ENCODE measurements around the gene SETDB1. TPM values are rescaled to one million over a fixed set of nuclear protein-coding genes. Genes with fewer than 3 reads are reported as not detected.

The SETDB1 gene
- total and polyA plus RNA-seq, 7 experiments from 2014 or later = 13.4 to 94.9 (median 57.4) TPM

GRCh38 chr1:150970808-150971582 is 44.8 kb downstream of the SETDB1 start:
- peaks cover 22 to 52% (median 46%) of the 10 kb centered on the region in 7 donors for H3K4me1 Mint-ChIP-seq

GRCh38 chr1:150971583-150972416 is 45.6 kb downstream of the SETDB1 start:
- Histone ChIP-seq H3K9me3 (ENCODE audit: control insufficient read depth in 2 of 3, low read length in 3 of 3) (no peaks in the 10 kb centered on the region), H3K36me3 (ENCODE audit: control insufficient read depth in 2 of 3, insufficient read depth in 3 of 3, low read length in 3 of 3) (peaks cover 9 to 27% (median 10%) of the 10 kb centered on the region in 3 experiments), H3K27ac (ENCODE audit: low read depth, low read length) (peak overlapping the region; percentile 92), H3K27me3 (ENCODE audit: control insufficient read depth in 2 of 2, insufficient read depth in 2 of 2, low read length in 2 of 2) (no peaks in the 10 kb centered on the region), H3K4me1 (ENCODE audit: control insufficient read depth in 2 of 2, insufficient read depth in 2 of 2, low read length in 2 of 2) (peaks cover 32 to 37% of the 10 kb centered on the region in 2 donors), H3K4me3 (ENCODE audit: low read length) (no peak overlapping the region)
- H3K36me3 Mint-ChIP-seq = peaks cover under 1 to 19% (median 11%) of the 10 kb centered on the region in 5 donors
- intact Hi-C loops (cut with micrococcal nuclease) = loop anchor here (10.0 kb wide), 2 partner anchors 407 to 487 kb away; partner anchors contain the start of gene TARS2 (in 1 of the 2)
- POLR2A ChIA-PET = interaction anchor here (1.6 kb wide), 1 partner anchor 46 kb away, joined by 3 read pairs; the partner anchor contains the start of gene SETDB1
- CTCF ChIA-PET = interaction anchor here (0.6 kb wide), 1 partner anchor 30 kb away, joined by 3 read pairs; no protein-coding TSS in a partner anchor
- H3K4me1 Mint-ChIP-seq = peaks cover 26 to 60% (median 55%) of the 10 kb centered on the region in 7 donors
- H3K27ac Mint-ChIP-seq = peak overlapping the region; percentile 85 to 94 (median 90)
- peak overlapping the region; percentile 83 to 94 (median 89) for H3K4me3 Mint-ChIP-seq
- H3K27me3 Mint-ChIP-seq = no peaks in the 10 kb centered on the region
- ATAC-seq (no peak), DNase-seq (no peak)
- H3K9me3 Mint-ChIP-seq = no peaks in the 10 kb centered on the region

More at GRCh38 chr1:150970808-150971582, 44.8 kb downstream of the SETDB1 start:
- Histone ChIP-seq H3K4me1 (ENCODE audit: control insufficient read depth in 2 of 2, insufficient read depth in 2 of 2, low read length in 2 of 2) (peaks cover 26 to 29% of the 10 kb centered on the region in 2 donors), H3K27ac (ENCODE audit: low read depth, low read length) (peak overlapping the region; percentile 92), H3K9me3 (ENCODE audit: control insufficient read depth in 2 of 3, low read length in 3 of 3) (no peaks in the 10 kb centered on the region), H3K27me3 (ENCODE audit: control insufficient read depth in 2 of 2, insufficient read depth in 2 of 2, low read length in 2 of 2) (no peaks in the 10 kb centered on the region), H3K4me3 (ENCODE audit: low read length) (no peak overlapping the region), H3K36me3 (ENCODE audit: control insufficient read depth in 2 of 3, insufficient read depth in 3 of 3, low read length in 3 of 3) (peaks cover 15 to 35% (median 18%) of the 10 kb centered on the region in 3 experiments)
- Mint-ChIP-seq H3K9me3 (no peaks in the 10 kb centered on the region), H3K36me3 (peaks cover 7 to 26% (median 18%) of the 10 kb centered on the region in 5 donors), H3K27me3 (no peaks in the 10 kb centered on the region), H3K4me3 (peak overlapping the region in 9 of 10 donors; percentile 8 to 88 (median 44)), H3K27ac (peak overlapping the region; percentile 48 to 94 (median 89))
- intact Hi-C loops (cut with micrococcal nuclease) = loop anchor here (10.0 kb wide), 2 partner anchors 406 to 486 kb away; partner anchors contain the start of gene TARS2 (in 1 of the 2)
- ATAC-seq (no peak), DNase-seq (no peak)
- POLR2A ChIA-PET = interaction anchor here (1.6 kb wide), 1 partner anchor 45 kb away, joined by 3 read pairs; the partner anchor contains the start of gene SETDB1
- CTCF ChIA-PET = interaction anchor here (0.7 to 1.1 kb wide), 3 partner anchors 13 to 104 kb away, joined by 3 read pairs; no protein-coding TSS in a partner anchor

- Histone ChIP-seq H3K36me3 (ENCODE audit: control insufficient read depth in 2 of 3, insufficient read depth in 3 of 3, low read length in 3 of 3) (peaks cover 2 to 20% (median 3%) of the 10 kb centered on the region in 3 experiments), H3K4me3 (ENCODE audit: low read length) (peak overlapping the region; percentile 82), H3K9me3 (ENCODE audit: control insufficient read depth in 2 of 3, low read length in 3 of 3) (no peaks in the 10 kb centered on the region), H3K27ac (ENCODE audit: low read depth, low read length) (peak overlapping the region; percentile 92), H3K4me1 (ENCODE audit: control insufficient read depth in 2 of 2, insufficient read depth in 2 of 2, low read length in 2 of 2) (peaks cover 39 to 43% of the 10 kb centered on the region in 2 donors), H3K27me3 (ENCODE audit: control insufficient read depth in 2 of 2, insufficient read depth in 2 of 2, low read length in 2 of 2) (no peaks in the 10 kb centered on the region)
- CTCF ChIA-PET = interaction anchor here (0.6 kb wide), 1 partner anchor 30 kb away, joined by 3 read pairs; no protein-coding TSS in a partner anchor
- peak overlapping the region; percentile 85 to 94 (median 90) for H3K27ac Mint-ChIP-seq
- peaks cover 33 to 67% (median 61%) of the 10 kb centered on the region in 7 donors for H3K4me1 Mint-ChIP-seq
- H3K27me3 Mint-ChIP-seq = no peaks in the 10 kb centered on the region
- H3K36me3 Mint-ChIP-seq = peaks cover 0 to 13% (median 10%) of the 10 kb centered on the region in 5 donors
- DNase-seq = no peak
- ATAC-seq = no peak
- POLR2A ChIA-PET = no interaction called here
- intact Hi-C loops (cut with micrococcal nuclease) = loop anchor here (10.0 kb wide), 2 partner anchors 408 to 488 kb away; partner anchors contain the start of gene TARS2 (in 1 of the 2)
- peak overlapping the region; percentile 83 to 94 (median 89) for H3K4me3 Mint-ChIP-seq
- no peaks in the 10 kb centered on the region for H3K9me3 Mint-ChIP-seq
Observed at GRCh38 chr1:150972417-150972940, 46.3 kb downstream of the SETDB1 start.

- ATAC-seq = no peak
- DNase-seq = peak in 1 of 9 donors; percentile 43
- Histone ChIP-seq H3K36me3 (ENCODE audit: control insufficient read depth in 2 of 3, insufficient read depth in 3 of 3, low read length in 3 of 3) (peaks cover 0 to 12% (median 0%) of the 10 kb centered on the region in 3 experiments), H3K27ac (ENCODE audit: low read depth, low read length) (peak overlapping the region; percentile 92), H3K4me3 (ENCODE audit: low read length) (peak overlapping the region; percentile 82), H3K27me3 (ENCODE audit: control insufficient read depth in 2 of 2, insufficient read depth in 2 of 2, low read length in 2 of 2) (no peaks in the 10 kb centered on the region), H3K4me1 (ENCODE audit: control insufficient read depth in 2 of 2, insufficient read depth in 2 of 2, low read length in 2 of 2) (peaks cover 42 to 52% of the 10 kb centered on the region in 2 donors), H3K9me3 (ENCODE audit: control insufficient read depth in 2 of 3, low read length in 3 of 3) (no peaks in the 10 kb centered on the region)
- H3K36me3 Mint-ChIP-seq = peaks cover 0 to 6% (median 4%) of the 10 kb centered on the region in 5 donors
- H3K9me3 Mint-ChIP-seq = no peaks in the 10 kb centered on the region
- H3K4me3 Mint-ChIP-seq = peak overlapping the region; percentile 83 to 94 (median 89)
- CTCF ChIA-PET = interaction anchor here (0.7 to 1.2 kb wide), 3 partner anchors 51 to 279 kb away, joined by 3 to 4 read pairs (median 3); no protein-coding TSS in a partner anchor
- H3K27me3 Mint-ChIP-seq = no peaks in the 10 kb centered on the region
- intact Hi-C loops (cut with micrococcal nuclease) = loop anchor here (10.0 kb wide), 2 partner anchors 409 to 489 kb away; partner anchors contain the start of gene TARS2 (in 1 of the 2)
- H3K27ac Mint-ChIP-seq = peak overlapping the region; percentile 85 to 94 (median 90)
- POLR2A ChIA-PET = interaction anchor here (0.7 to 5.2 kb wide), 10 partner anchors 14 to 158 kb away, joined by 3 to 31 read pairs (median 3); partner anchors contain the start of genes C1orf56 and MINDY1
- peaks cover 36 to 72% (median 67%) of the 10 kb centered on the region in 7 donors for H3K4me1 Mint-ChIP-seq
Observed at GRCh38 chr1:150973258-150973835, 47.2 kb downstream of the SETDB1 start.

GRCh38 chr1:150973836-150974579 is 47.8 kb downstream of the SETDB1 start:
- Mint-ChIP-seq H3K4me3 (peak overlapping the region; percentile 83 to 94 (median 89)), H3K27ac (peak overlapping the region; percentile 85 to 94 (median 90)), H3K4me1 (peaks cover 36 to 74% (median 69%) of the 10 kb centered on the region in 7 donors), H3K36me3 (peaks cover 0 to 2% (median 0%) of the 10 kb centered on the region in 5 donors), H3K9me3 (no peaks in the 10 kb centered on the region), H3K27me3 (no peaks in the 10 kb centered on the region)
- H3K4me1 ChIP-seq (ENCODE audit: control insufficient read depth in 2 of 2, insufficient read depth in 2 of 2, low read length in 2 of 2) = peaks cover 44 to 55% of the 10 kb centered on the region in 2 donors
- H3K27me3 ChIP-seq (ENCODE audit: control insufficient read depth in 2 of 2, insufficient read depth in 2 of 2, low read length in 2 of 2) = no peaks in the 10 kb centered on the region
- DNase-seq (peak; percentile 21 to 53 (median 38)), ATAC-seq (peak; percentile 47)
- CTCF ChIA-PET = interaction anchor here (0.7 to 1.3 kb wide), 4 partner anchors 33 to 278 kb away, joined by 3 to 4 read pairs (median 3); partner anchors contain the start of gene MINDY1
- no peaks in the 10 kb centered on the region for H3K9me3 ChIP-seq (ENCODE audit: control insufficient read depth in 2 of 3, low read length in 3 of 3)
- H3K27ac ChIP-seq (ENCODE audit: low read depth, low read length) = peak overlapping the region; percentile 92
- POLR2A ChIA-PET = interaction anchor here (0.5 to 5.2 kb wide), 15 partner anchors 11 to 410 kb away, joined by 3 to 31 read pairs (median 3); partner anchors contain the start of genes C1orf56 and MINDY1
- peaks cover 0 to 5% (median 0%) of the 10 kb centered on the region in 3 experiments for H3K36me3 ChIP-seq (ENCODE audit: control insufficient read depth in 2 of 3, insufficient read depth in 3 of 3, low read length in 3 of 3)
- intact Hi-C loops (cut with micrococcal nuclease) = loop anchor here (1.0 to 10.0 kb wide), 6 partner anchors 32 to 489 kb away; partner anchors contain the start of genes ENSA (in 2 of the 2), MINDY1 (in 1 of the 2), SETDB1 (in 1 of the 2) and TARS2 (in 1 of the 2)
- H3K4me3 ChIP-seq (ENCODE audit: low read length) = peak overlapping the region; percentile 82
